ENCODE data around the gene PPP4R3A.

DNA sequence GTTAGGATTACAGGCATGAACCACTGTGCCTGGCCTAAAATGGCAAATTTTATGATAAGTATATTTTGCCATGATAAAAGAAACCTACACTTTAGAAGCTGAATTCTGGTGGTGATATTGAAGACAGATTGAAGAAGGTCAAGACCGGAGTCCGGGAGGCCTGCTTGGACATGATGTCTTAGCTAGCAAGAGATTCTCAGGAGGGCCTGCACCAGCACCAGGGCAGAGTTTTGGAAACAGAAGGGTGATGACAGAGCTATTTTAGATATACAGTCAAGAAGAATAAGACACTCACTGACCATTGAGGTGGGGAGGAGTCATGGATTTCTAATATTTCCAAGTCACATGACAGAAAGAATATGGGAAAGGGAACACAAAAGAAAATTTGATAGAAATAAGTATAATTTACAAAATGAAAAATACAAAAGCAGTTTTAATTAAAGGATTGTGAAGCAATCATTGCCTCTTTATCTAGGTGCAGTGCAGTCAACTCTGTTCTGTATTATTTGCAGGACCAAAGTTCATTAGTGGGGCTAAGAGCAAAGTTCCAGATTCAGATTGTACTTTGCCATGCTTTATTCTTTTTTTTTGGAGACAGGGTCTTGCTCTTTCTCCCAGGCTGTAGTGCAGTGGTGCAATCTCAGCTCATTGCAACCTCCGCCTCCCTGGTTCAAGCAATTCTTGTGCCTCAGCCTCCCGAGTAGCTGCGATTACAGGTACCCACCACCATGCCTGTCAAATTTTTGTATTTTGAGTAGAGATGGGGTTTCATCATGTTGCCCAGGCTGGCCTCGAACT lies 9.3 kb upstream of the PPP4R3A start:
- no peak for TF ChIP-seq EZH2 (IDR thresholded peaks at IDR 0.05; ENCODE audit: borderline replicate concordance, low read length)
- TF ChIP-seq, protein P1, sequence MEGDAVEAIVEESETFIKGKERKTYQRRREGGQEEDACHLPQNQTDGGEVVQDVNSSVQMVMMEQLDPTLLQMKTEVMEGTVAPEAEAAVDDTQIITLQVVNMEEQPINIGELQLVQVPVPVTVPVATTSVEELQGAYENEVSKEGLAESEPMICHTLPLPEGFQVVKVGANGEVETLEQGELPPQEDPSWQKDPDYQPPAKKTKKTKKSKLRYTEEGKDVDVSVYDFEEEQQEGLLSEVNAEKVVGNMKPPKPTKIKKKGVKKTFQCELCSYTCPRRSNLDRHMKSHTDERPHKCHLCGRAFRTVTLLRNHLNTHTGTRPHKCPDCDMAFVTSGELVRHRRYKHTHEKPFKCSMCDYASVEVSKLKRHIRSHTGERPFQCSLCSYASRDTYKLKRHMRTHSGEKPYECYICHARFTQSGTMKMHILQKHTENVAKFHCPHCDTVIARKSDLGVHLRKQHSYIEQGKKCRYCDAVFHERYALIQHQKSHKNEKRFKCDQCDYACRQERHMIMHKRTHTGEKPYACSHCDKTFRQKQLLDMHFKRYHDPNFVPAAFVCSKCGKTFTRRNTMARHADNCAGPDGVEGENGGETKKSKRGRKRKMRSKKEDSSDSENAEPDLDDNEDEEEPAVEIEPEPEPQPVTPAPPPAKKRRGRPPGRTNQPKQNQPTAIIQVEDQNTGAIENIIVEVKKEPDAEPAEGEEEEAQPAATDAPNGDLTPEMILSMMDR (conservative IDR thresholded peaks at IDR 0.05 in 1 of 2, IDR thresholded peaks at IDR 0.05 in 1 of 2; ENCODE audit: extremely low read depth in 1 of 2, insufficient read depth in 1 of 2, low read depth in 1 of 2, low read length in 2 of 2) = no peak
